Trophoblast cell (in vitro differentiated cells and primary cell): ENCODE measurements around the gene RAD51B.

Experiments used
- DNase-seq, 2 donors: peaks; one replicate each; pipeline ENCODE4 v3.0.0-alpha.2; 2016
- H2AFZ ChIP-seq: 2 replicates; pipeline ENCODE4 v1.6.1; 2013; ENCODE audit warnings: low read length, moderate library complexity, mild to moderate bottlenecking; ENCODE audit not compliant: insufficient read depth, poor library complexity
- H2AK5ac ChIP-seq: 2 replicates; pipeline ENCODE4 v1.6.1; 2013; ENCODE audit warnings: mild to moderate bottlenecking, low read length
- H2BK120ac ChIP-seq: 2 replicates; pipeline ENCODE4 v1.6.1; 2013; ENCODE audit warnings: low read length, mild to moderate bottlenecking, moderate library complexity; ENCODE audit not compliant: insufficient read depth, poor library complexity
- H2BK12ac ChIP-seq: 2 replicates; pipeline ENCODE4 v1.6.1; 2013; ENCODE audit warnings: mild to moderate bottlenecking, low read length, moderate library complexity
- H2BK5ac ChIP-seq: 2 replicates; pipeline ENCODE4 v1.6.1; 2013; ENCODE audit warnings: low read length, low read depth, moderate library complexity, mild to moderate bottlenecking; ENCODE audit not compliant: poor library complexity
- H3K14ac ChIP-seq: 2 replicates; pipeline ENCODE4 v1.6.1; 2013; ENCODE audit warnings: mild to moderate bottlenecking, low read length
- H3K18ac ChIP-seq: 2 replicates; pipeline ENCODE4 v1.6.1; 2013; ENCODE audit warnings: mild to moderate bottlenecking, low read length
- H3K23ac ChIP-seq: 2 replicates; pipeline ENCODE4 v1.6.1; 2013; ENCODE audit warnings: low read length
- H3K27ac ChIP-seq: 2 replicates; pipeline ENCODE4 v1.5.1; 2013; ENCODE audit warnings: low read depth, mild to moderate bottlenecking, inconsistent platforms, low read length, moderate library complexity
- H3K27me3 ChIP-seq: 2 replicates; pipeline ENCODE4 v1.6.1; 2013; ENCODE audit warnings: inconsistent platforms, mild to moderate bottlenecking, low read length, moderate library complexity; ENCODE audit not compliant: insufficient read depth
- H3K36me3 ChIP-seq, 2 experiments: 1 replicate in 1 of 2; 2 replicates in 1 of 2; pipeline ENCODE4 v1.6.1; 2013; ENCODE audit warnings: low read length in 2 of 2, mild to moderate bottlenecking in 2 of 2, moderate library complexity in 1 of 2; ENCODE audit not compliant: insufficient read depth in 2 of 2, control insufficient read depth in 1 of 2
- H3K4ac ChIP-seq: 2 replicates; pipeline ENCODE4 v1.6.1; 2013; ENCODE audit warnings: low read depth, mild to moderate bottlenecking, low read length, moderate library complexity
- H3K4me1 ChIP-seq, 2 experiments: 1 replicate in 1 of 2; 2 replicates in 1 of 2; pipeline ENCODE4 v1.6.1; 2013; ENCODE audit warnings: low read length in 2 of 2, mild to moderate bottlenecking in 2 of 2, moderate library complexity in 1 of 2; ENCODE audit not compliant: insufficient read depth in 2 of 2, control insufficient read depth in 1 of 2
- H3K4me2 ChIP-seq: 2 replicates; pipeline ENCODE4 v1.6.1; 2013; ENCODE audit warnings: inconsistent platforms, mild to moderate bottlenecking, low read length, moderate library complexity
- H3K4me3 ChIP-seq: 2 replicates; pipeline ENCODE4 v1.5.1; 2013; ENCODE audit warnings: mild to moderate bottlenecking, low read depth, low read length, inconsistent platforms
- H3K79me1 ChIP-seq: one replicate; pipeline ENCODE4 v1.6.1; 2013; ENCODE audit warnings: low read length
- H3K79me2 ChIP-seq: 2 replicates; pipeline ENCODE4 v1.6.1; 2013; ENCODE audit warnings: low read length, mild to moderate bottlenecking; ENCODE audit not compliant: control insufficient read depth, insufficient read depth, poor library complexity
- H3K9ac ChIP-seq: 2 replicates; pipeline ENCODE4 v1.6.1; 2013; ENCODE audit warnings: mild to moderate bottlenecking, low read length
- H3K9me3 ChIP-seq: 2 replicates; pipeline ENCODE4 v1.6.1; 2013; ENCODE audit warnings: low read depth, mild to moderate bottlenecking, control low read depth, inconsistent platforms, low read length; ENCODE audit not compliant: insufficient read depth
- H4K12ac ChIP-seq: 2 replicates; pipeline ENCODE4 v1.6.1; 2013; ENCODE audit warnings: low read depth, mild to moderate bottlenecking, low read length, moderate library complexity
- H4K8ac ChIP-seq: 2 replicates; pipeline ENCODE4 v1.6.1; 2013; ENCODE audit warnings: low read depth, mild to moderate bottlenecking, low read length, moderate library complexity
- H4K91ac ChIP-seq: one replicate; pipeline ENCODE4 v1.6.1; 2013; ENCODE audit warnings: low read depth, mild to moderate bottlenecking, low read length, moderate library complexity
- WGBS: extraction: QIAGEN DNeasy Blood & Tissue Kit; methylation state at CpG from one replicate; pipeline ENCODE4 v1.1.7; 2013; ENCODE audit warnings: missing lambda C conversion rate; ENCODE audit not compliant: insufficient read length, insufficient coverage; ENCODE audit errors: extremely low coverage; 5-methylcytosine and 5-hydroxymethylcytosine counted together

The RAD51B gene

DNA sequence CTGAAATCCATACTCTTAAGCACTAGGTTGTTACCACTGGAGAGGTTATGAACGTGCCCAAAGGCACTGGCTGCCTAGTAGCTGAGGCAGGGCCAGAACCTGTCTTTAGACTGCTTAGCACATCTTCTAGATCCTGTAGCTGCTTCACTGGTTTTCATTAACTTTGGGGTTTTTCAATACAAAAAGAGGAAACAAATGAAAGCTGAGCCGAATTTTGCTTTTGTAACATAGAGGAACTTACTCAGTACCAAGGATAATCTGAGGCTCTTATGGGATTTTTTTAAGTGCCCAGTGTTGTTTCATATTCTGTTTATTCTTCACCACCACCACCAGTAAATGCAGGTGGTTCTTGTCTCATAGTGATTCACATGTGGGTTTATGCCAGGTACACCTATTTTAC lies 396.1 kb downstream of the RAD51B start:
- H3K9ac ChIP-seq = no peak overlapping the region
- H4K12ac ChIP-seq = no peak overlapping the region
- no peak overlapping the region for H4K91ac ChIP-seq
- no peaks in the 10 kb centered on the region for H3K36me3 ChIP-seq
- H3K4me3 ChIP-seq = no peak overlapping the region
- no peaks in the 10 kb centered on the region for H3K27me3 ChIP-seq
- H3K18ac ChIP-seq = no peak overlapping the region
- H3K79me1 ChIP-seq = peaks cover 2% of the 10 kb centered on the region
- no peak overlapping the region for H3K4ac ChIP-seq
- no peaks in the 10 kb centered on the region for H3K79me2 ChIP-seq
- no peak overlapping the region for H2BK120ac ChIP-seq
- H3K4me2 ChIP-seq = no peak overlapping the region
- no peak overlapping the region for H3K27ac ChIP-seq
- no CpG with 5 or more reads among the region's 2 CpGs for WGBS
- H3K4me1 ChIP-seq = peaks cover 3% of the 10 kb centered on the region in 2 experiments
- H2BK12ac ChIP-seq = no peak overlapping the region
- H3K23ac ChIP-seq = no peak overlapping the region
- no peak for DNase-seq
- no peak overlapping the region for H4K8ac ChIP-seq
- no peak overlapping the region for H2AFZ ChIP-seq
- no peak overlapping the region for H3K14ac ChIP-seq
- no peaks in the 10 kb centered on the region for H3K9me3 ChIP-seq
- no peak overlapping the region for H2BK5ac ChIP-seq
- H2AK5ac ChIP-seq = no peak overlapping the region

DNA sequence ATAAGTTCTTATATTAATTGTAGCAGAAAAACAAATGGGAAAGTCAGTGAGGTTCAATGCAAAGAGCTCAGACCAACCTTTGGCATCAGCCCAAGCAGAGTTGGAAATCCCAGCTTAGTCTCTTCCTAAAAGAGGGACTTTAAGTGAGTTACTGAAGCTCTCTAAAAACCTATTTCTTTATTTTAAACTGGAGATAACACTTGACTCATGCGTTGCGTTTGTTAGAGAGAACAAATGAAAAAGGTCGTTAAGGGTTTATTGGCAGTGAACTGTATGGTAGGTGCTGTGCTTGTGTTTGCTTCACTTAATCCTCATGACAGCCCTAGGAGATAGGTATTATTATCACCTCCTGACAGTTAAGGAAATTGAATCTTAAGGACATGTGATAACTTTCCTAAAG lies 396.5 kb downstream of the RAD51B start:
- Histone ChIP-seq H3K79me2 (no peaks in the 10 kb centered on the region), H3K9ac (no peak overlapping the region), H2AFZ (no peak overlapping the region), H2BK120ac (no peak overlapping the region), H3K9me3 (no peaks in the 10 kb centered on the region), H4K8ac (no peak overlapping the region), H3K36me3 (no peaks in the 10 kb centered on the region), H3K4me3 (no peak overlapping the region), H3K79me1 (peaks cover 2% of the 10 kb centered on the region), H3K4me2 (no peak overlapping the region), H2BK5ac (no peak overlapping the region), H2AK5ac (no peak overlapping the region), H3K4ac (no peak overlapping the region), H3K23ac (no peak overlapping the region), H3K27me3 (no peaks in the 10 kb centered on the region), H3K14ac (no peak overlapping the region), H3K18ac (no peak overlapping the region), H4K12ac (no peak overlapping the region), H3K27ac (no peak overlapping the region), H3K4me1 (peaks cover 3% of the 10 kb centered on the region in 2 experiments), H2BK12ac (no peak overlapping the region), H4K91ac (no peak overlapping the region)
- WGBS = no CpG with 5 or more reads among the region's 3 CpGs
- DNase-seq = no peak

DNA sequence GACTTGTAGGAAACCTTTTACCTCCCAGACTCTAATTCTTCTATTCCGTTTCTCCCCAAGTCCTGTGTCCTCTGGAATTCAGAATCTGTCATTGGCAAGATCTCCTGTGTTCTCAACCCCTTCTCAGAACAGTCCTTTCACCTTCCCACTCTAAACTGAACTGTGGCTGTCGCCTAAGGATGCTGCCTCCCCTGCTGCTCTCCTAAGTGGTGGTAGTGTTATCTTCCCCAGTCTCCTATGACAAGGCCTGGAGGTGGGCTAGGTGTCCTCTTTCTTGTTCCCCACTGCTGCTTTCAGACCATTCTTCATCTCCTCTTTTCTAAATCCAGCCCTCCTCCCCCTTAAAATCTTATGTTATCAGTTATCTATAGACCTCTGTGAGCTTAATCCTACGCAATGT lies 397.4 kb downstream of the RAD51B start:
- Histone ChIP-seq H4K12ac (no peak overlapping the region), H2AK5ac (peak overlapping the region; percentile 36), H4K91ac (no peak overlapping the region), H3K14ac (peak overlapping the region; percentile 42), H3K9ac (no peak overlapping the region), H2BK120ac (peak overlapping the region; percentile 28), H3K4ac (no peak overlapping the region), H3K36me3 (no peaks in the 10 kb centered on the region), H2AFZ (no peak overlapping the region), H3K18ac (no peak overlapping the region), H3K9me3 (no peaks in the 10 kb centered on the region), H2BK5ac (no peak overlapping the region), H3K79me1 (peaks cover 2% of the 10 kb centered on the region), H3K23ac (no peak overlapping the region), H3K79me2 (no peaks in the 10 kb centered on the region), H3K4me1 (peaks cover 3% of the 10 kb centered on the region in 2 experiments), H3K27ac (no peak overlapping the region), H3K27me3 (no peaks in the 10 kb centered on the region), H2BK12ac (peak overlapping the region; percentile 63), H4K8ac (no peak overlapping the region), H3K4me3 (no peak overlapping the region), H3K4me2 (no peak overlapping the region)
- DNase-seq = no peak
- no CpG with 5 or more reads among the region's 3 CpGs for WGBS

DNA sequence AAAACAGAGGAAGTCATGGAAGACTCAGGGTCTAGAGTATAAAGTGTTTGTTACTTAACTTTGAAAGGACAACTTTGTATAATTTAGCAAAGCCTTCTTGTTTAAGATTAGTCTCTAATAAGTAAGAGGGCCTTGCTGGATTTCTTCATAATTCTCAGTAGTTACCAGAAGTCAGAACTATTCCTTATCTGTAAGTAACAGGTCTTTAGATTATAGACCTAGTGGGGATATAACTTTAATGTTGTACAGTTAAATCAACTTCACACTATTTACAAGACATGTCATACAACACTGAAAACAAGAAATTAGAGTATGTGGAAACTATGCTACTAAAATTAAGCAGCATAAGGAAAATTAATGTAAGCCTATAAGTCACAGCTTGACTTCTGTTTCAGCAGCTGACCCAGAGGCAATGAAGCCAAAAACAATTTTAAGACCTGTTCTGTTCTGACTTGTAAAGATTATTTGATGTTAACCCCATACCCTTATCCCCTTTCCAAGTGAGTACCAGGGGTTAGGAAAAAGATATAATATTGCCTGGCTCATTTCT lies 398.3 kb downstream of the RAD51B start:
- H3K27me3 ChIP-seq = no peaks in the 10 kb centered on the region
- peaks cover 3% of the 10 kb centered on the region in 2 experiments for H3K4me1 ChIP-seq
- H3K23ac ChIP-seq = no peak overlapping the region
- no peaks in the 10 kb centered on the region for H3K36me3 ChIP-seq
- no peak overlapping the region for H3K14ac ChIP-seq
- no peak overlapping the region for H3K4ac ChIP-seq
- H3K79me1 ChIP-seq = peaks cover 2% of the 10 kb centered on the region
- no peak overlapping the region for H3K4me2 ChIP-seq
- H4K91ac ChIP-seq = no peak overlapping the region
- H2BK5ac ChIP-seq = no peak overlapping the region
- DNase-seq = no peak
- no peak overlapping the region for H2AK5ac ChIP-seq
- H4K8ac ChIP-seq = no peak overlapping the region
- no peak overlapping the region for H3K27ac ChIP-seq
- H2BK12ac ChIP-seq = no peak overlapping the region
- no peak overlapping the region for H3K18ac ChIP-seq
- no peak overlapping the region for H3K9ac ChIP-seq
- H3K4me3 ChIP-seq = no peak overlapping the region
- no peaks in the 10 kb centered on the region for H3K79me2 ChIP-seq
- H2AFZ ChIP-seq = no peak overlapping the region
- H4K12ac ChIP-seq = no peak overlapping the region
- no peak overlapping the region for H2BK120ac ChIP-seq
- H3K9me3 ChIP-seq = no peaks in the 10 kb centered on the region
